ENCODE measurements around the gene ULK2.
"Not testable (repeated sequence)": the region's sequence is repeated elsewhere in the genome, so short reads cannot be mapped to it uniquely, and the experiment has no call there.

The ULK2 gene

DNA sequence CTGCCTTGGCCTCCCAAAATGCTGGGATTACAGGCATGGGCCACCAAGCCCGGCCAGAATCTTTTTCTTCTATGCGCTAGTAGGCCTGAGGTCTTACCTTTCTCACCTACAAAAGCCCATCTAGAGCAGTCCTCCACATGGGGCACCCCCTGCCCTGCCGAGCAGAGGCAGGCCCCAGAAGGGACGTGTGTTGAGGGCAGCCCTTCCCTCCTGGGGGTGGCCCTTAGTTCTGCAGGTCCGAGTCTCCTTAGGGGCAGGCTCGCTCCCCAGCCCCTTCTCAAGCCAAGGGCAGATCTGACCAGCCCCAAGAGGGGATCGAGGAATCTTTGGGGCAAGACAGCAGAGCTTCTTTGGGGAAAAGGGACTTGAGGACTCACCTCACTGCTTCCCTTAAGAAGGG is 101.7 kb downstream of the ULK2 start:
- DNase-seq, result no peak

DNA sequence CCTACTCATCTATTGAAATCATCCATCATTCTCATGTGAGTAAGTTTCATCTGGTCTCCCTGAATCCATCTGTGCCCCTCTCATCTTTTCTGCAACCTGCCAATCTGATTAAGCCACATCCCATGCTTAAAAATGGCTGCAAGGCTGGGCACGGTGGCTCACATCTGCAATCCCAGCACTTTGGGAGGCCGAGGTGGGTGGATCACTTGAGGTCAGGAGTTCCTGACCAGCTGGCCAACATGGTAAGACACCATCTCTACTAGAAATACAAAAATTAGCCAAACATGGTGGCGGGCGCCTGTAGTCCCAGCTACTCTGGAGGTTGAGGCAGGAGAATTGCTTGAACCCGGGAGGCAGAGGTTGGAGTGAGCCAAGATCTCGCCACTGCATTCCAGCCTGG is 103.7 kb downstream of the ULK2 start:
- DNase-seq, result not testable (repeated sequence)

DNA sequence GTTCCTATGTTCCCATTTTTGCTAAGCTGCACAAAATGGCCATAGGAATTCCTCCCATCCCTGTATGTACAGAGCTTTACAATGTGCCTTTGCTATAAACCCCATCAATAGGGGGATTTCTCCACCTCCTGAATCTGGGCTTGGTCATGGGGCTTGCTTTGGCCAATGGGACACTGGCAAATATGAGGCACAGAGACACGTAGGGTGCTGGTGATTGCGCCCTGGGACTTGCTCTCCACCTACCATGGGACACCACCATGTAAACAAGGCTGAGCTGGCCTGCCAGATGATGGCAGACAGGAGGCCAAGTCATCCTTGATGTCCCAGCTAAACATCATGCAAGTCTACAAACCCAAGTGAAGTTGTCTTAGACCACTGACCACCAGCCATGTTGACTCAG is 104.3 kb downstream of the ULK2 start:
- DNase-seq, result no peak

DNA sequence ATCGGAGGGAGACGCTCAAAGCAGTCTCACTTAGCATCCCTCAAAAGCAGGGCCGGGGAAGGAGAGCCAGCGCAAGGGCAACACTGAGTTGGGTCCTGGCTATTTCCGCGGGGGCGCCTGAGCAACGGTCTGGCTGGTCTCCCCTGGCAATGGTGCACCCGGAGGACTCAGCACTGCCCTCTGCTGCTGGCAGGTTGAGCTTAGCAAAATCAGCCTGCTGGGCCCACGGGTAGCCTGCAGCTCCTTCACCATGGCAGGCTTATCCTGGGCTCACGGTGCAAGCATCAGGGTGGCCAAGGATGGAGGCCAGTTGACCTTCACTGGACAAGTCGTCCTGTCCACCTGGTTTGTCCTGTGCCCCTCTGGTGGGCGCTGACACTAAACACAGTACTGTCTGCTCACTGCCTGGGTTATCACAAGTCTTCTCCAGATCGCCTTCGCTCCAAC is 105.2 kb downstream of the ULK2 start:
- DNase-seq, result peak; percentile 55

DNA sequence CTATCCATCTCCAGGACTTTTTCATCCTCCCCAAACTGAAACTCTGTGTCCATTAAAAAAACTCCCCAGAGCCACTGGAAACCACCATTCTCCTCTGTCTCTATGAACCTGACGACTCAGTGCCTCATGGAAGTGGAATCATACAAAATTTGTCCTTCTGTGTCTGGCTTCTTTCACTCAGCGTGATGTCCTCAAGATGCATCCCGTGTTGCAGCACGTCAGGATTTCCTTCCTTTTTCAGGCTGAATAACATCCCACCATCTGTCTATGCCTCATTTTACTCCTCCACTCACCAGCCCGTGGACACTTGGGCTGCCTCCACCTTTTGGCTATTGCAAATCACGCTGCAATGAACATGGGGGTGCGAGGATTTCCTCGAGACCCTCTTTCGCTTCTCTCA is 107.0 kb downstream of the ULK2 start:
- DNase-seq, result no peak

DNA sequence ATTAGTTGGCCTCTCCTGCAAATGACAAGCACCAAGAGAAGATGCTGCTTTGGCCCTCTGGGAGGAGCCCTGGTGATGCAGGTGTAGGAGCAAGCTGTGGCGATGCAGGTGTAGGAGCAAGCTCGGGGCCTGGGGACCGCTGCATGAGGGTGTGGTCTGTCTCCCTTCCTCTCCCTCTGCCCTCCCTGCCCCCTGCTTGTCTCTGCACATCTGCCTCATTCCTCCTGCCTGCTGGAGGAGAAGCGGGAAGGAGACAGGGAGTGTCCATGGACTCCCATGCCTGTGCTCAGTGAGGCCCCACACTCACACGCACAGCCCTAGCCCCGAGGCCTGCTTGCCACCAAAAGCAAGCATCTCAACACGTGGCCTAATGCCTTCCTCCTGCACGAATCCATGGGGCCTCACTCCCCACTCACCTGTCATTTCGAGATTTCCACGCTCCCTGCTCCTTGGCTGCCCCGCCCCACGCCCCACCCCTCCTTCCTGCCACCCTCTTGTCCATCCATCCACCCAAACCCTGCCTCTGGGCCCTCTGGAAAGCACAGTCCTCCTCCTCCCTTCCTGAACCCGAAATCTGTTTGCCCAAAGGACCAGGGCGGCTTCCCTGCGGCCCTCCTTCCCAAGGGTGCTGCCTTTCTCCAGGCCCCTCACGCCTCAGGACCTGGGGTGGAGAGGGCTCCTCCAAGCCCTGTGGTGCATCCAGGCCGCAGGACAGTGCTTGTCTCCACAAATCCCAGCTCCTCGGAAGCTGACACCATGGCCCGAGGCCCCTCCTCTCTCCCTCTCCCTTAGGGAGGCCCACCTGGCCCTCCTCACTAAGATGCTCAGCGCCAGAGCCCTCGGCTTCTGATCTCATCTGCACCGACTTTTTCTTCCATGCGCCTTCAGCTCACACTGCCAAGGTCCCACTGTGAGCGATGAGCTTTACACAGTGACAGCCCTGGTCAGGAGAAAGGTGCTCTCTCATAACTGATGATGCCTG is 107.9 kb downstream of the ULK2 start:
- DNase-seq, result no peak

DNA sequence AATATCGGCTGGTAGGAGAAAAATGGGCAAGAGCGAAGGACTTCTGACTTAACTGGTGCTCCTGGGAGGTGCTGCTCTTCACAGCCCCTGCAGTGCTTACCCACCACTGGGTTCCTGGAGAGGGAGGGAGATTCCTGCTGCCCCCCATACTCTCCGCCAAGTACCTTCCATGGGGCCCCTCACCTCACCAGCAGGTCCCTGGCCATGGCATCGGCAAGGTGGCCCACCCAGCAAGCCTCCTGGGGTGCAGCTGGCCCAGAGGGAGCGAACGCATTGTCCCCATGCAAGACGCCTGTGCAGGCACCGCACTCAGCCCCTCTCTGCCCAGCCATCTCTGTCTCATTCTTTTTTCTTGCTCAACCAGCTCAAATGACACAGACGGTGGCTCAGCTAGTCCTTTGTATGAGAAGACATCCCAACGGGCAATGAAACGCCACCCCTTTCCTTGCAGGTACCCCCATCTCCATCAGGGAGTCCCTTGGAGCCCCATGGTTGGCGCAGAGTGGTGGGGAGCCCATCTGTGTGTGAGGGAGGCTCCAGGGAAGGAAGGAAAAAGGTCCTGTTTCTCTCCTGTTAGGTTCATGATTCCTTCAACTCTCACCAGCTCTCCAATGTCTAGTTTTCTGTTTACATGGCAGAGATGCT is 110.1 kb downstream of the ULK2 start:
- no peak for DNase-seq

DNA sequence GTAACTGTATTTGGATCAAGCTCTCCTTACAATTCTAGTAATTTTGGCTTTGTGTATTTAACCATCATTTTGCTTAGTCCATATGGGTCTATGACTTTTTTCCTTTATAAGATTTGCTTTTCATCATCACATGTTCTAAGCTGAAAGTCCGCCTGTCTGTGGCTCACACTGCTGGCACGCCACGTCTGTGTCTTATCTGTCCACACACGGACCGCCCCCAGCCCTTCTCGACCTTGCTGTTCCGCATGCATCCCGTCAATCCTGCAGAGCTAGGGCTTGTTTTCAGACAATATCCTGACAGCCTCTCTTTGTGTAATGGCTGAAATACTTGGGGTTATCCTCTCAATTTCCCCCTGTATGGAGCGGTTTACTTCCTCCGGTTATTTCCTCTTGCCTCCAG is 111.2 kb downstream of the ULK2 start:
- no peak for DNase-seq

DNA sequence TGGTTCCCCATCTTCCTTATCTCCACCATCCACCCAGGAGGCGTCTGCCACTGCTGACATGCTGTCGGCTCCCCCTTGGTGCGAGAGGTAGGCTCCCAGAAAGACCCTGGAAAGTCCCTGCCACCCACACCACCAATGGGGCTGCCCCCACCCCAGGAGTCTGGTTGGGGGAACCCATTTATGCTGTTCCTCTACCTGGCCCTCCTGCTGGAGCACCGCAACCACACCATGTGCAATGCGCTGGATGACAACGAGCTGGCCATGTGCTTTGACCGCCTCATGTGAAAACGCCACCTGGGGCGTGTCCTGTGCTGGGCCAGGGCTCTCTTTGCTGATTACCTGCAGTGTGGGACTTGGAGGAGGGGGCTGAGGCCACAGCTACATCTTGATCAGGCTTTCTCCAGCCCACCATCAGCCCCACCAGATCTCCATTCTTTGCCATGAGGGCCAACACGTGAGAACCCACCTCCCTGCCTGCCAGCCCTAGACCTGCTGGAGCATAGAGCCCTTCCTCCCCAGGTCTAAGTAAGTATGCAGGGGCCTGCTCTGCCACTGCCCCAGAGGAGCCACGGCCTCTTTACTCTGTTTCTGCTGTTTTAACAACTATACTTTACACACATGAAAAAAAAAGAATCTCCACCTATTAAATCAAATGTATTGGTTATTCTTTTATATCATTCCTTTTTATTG is 111.8 kb downstream of the ULK2 start:
- DNase-seq, result no peak

DNA sequence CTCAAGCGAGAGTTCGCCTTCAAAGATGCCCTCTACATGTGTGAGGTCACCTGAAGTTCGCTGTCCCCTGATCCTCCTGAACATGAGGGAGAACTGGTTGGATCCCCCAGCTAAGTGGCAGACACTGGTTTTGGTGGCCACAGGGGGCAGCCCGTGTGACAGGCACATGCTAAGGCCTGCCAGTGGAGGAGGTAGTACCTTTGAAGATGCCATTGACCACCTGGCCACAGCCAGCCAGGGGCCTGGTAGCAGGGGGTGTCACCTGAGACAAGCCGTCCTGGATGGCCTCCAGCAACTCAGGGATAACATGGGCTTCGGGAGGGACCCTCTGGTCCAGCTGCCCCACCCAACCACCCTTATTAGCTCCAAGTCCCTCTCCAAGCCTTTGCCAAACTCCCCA is 112.3 kb downstream of the ULK2 start:
- no peak for DNase-seq

DNA sequence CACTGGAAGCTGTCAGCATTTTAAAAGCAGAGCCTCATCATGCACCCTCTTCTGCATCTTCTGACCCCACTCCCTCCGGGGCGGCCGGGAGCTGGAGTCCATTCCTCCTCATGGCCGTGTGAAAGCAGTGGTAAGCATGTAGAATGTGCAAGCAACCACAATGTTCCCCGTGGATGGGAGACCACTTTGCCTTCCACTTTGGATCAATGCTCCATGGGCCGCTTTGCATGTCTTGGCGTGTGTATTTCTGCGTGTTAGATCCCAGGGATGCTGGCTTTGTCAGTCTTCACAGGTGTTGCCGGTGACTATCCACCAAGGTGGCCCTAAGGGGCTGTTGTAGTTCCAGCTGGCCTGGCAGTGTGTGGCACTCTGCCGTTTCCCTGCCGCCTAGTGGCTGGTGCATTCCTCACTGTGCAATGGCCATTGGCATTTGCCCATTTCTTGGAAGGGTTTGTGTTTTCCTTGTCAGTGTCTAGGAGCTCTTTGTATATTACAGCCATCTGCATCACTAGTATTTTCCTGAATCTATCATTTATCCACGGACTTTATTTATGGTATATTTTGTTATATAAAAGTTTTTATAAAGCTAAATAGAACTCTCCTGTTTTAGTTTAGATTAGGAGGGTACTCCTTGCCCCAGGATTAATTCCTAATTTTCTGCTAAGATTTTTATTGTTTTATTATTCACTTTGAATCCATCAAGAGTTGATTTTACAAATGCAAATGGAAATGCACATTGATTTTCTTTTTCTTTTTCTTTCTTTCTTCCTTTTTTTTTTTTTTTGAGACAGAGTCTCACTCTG is 113.9 kb downstream of the ULK2 start:
- no peak for DNase-seq

DNA sequence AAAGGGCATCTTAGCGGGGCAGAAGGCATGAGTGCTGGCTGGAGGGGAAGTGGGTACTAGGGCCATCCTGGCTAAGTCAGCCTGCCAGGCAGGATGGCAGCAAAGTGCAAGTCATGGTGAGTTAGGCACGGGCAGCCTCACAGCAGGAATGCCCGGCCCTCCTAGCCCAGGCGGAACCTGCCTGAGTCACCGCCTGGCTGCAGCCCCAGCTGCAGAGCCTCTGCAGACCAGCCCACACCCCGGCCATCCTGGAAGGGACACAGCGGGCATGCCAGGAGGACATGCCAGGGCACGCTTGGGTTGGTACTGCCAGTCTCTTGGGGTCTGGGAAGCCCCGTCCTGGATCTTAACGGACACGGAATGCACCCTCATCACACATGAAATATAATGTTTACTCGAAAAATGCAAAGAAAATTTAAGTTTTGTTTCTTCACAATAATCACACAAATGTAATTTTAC is 114.7 kb downstream of the ULK2 start:
- peak; percentile 68 for DNase-seq

DNA sequence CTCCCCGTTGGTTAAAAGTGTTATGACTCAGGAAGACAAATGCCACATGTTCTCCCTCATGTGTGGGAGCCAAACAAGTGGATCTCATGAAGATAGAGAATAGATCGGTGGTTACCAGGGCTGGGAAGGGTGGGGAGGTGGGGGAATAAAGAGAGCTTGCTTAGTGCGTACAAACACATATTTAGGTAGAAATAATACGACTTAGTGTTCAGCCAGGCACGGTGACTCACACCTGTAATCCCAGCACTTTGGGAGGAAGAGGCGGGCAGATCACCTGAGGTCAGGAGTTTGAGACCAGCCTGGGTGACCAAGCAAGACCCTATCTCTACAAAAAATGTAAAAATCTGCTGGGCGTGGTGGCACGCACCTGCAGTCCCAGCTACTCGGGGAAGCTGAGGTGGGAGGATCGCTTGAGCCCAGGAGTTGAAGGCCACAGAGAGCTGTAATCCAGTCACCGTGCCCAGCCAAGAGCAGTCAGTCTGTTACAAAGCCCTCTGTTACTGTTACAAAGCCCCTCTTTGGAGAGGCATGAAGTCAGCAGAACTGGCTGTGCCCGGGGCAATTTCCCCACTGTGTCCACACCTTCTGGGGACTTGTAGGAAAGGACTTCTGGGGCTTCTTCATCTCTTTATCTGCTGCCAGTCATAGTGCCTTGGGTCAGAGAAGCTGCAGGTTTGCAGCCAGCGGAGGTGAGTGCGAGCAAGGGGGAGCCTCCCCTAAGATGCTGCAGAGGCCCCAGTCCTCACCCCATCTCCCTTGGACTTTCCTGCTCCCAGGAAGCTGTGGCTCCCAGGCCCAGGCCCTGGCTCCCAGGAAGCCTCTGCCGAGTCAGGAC is 115.3 kb downstream of the ULK2 start:
- DNase-seq, result no peak

DNA sequence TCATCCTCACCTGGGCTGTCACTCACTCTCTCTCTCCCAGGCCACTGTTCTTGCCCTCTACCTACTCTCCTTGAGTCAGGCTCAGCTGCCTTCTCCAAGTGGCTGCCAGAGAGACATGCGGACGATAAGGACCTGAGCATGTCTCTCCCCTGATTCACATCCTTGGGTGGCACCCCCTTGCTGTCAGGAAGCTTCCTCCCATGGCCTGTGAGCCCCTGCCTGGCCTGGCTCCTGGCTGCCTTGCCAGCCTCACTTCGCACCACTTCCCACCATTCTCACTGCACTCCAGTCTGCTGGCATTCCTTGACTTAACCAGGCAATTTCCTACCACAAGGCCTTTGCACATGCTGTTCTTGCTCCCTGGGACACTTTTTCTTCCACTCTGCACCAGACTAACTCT is 116.9 kb downstream of the ULK2 start:
- no peak for DNase-seq

DNA sequence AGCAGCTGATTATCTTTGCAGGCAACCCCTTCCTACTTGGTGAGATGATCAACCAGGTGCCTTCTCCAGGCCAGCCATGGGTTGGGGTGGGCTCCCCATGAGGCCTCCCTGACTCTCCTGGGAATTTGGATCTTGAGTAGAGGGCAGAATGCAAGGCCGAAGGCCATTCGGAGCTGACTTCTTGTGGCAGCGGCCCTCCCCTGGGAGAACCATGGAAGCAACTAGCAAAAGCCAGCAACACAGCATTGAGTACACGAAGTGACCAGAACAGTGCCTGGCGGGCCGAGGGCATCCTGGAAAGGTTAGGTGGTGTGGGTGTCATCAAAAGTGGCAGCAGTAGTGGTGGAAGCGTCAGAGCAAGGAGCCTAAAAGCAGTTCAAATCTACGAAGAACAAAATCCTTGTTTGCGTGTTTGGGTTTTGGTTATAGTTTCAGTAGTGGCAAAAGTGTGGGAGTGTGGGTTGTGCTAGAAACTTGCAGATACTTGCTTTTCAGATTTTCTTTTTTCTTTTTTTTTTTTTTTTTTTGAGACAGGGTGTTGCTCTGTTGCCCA is 117.6 kb downstream of the ULK2 start:
- DNase-seq, result no peak

DNA sequence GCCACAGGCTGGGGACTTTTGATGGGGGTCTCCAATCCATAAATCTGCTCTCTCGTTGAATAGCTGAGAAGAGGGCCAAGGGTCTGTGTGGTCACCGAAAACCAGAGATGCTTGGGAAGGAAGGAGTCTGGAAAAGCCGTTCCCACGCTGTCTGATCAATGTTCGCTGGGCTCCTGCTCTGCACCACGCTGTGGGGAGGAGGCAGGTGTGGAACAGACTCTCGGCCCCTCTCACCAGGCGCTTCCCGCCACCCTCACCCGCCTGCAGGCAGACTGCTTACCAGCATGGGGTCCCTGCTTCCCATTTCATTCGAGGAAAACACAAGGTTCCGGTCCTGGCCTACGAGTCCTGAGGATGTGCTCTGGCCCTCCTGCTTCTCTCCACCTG is 118.9 kb downstream of the ULK2 start:
- DNase-seq, result no peak

DNA sequence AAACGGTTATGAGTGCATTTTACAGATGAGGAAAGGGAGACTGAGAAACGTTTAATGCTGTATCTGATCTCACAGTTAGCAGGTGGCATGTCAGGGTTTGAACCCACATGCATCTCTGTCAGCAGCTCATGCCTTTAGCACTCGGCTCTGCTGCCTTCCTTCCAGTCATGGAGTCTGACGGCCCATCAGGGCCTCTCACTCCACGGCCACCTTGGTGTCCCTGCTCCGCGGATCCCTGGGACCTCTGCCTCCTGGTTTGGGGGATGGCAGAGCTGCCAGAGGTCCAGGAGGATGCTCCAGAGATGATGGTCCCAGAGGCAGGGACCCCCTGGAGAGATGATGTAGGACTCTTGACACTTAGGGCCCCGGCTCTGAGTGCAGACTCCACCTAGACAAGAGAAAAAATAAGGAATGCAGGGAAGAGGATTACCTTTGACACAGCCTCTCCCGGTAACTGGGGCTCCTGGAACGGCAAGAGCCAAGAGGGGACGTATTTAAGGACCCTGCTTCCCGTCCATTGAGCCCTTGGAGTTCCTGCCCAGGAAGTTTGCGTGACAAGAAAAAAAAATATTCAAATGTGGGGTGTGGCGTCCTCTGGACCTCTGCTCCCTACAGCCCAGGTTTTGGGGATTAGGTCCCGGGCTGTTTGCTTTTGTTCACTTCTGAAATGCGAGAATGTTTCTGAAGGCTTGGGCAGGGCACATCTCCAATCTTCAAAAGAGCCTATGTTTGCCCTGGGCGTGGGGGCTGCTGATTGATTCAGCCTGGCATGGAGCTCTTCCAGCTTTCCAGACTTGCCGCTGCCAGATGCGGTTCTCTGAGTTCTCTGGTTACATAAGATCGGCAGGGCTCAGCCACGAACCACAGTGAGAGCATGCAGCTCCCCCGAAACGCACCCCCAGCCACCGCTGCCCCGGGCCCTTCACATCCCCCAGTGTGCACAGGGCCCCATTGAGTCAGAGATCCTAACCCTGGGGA is 119.6 kb downstream of the ULK2 start, which contains the start of gene ALDH3A1:
TSS of gene ALDH3A1 (minus strand) at position 470 of the 978 bp plus-strand sequence. CDS start 3,169 bp downstream, outside the sequence.
- no peak for DNase-seq

DNA sequence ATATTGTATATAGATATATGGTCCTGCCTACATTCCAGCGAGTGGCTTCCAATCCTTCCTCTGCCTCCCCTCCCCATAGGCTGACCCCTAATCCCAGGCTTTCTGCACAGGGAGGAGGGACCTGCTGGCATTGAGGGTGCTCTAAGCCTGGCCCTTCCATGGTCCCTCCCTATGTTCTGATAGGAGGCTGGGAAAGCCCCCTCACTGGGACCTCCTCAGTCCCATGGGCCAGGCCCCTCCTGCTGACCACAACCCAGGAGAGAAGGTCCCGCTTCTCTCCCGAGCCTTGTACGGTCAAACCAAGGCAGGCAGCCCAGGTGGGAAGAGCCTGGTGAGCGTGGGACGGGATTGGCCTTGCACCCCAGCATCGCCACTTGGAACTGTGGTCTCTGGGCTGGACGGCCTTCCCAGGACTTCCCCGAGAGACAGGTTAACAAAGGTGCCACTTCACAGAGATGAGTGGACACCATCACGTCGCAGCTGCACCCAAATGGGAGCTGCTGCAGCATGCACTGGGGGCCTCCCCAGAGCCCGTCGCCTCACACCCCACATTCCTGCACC is 120.5 kb downstream of the ULK2 start:
- DNase-seq, result no peak

DNA sequence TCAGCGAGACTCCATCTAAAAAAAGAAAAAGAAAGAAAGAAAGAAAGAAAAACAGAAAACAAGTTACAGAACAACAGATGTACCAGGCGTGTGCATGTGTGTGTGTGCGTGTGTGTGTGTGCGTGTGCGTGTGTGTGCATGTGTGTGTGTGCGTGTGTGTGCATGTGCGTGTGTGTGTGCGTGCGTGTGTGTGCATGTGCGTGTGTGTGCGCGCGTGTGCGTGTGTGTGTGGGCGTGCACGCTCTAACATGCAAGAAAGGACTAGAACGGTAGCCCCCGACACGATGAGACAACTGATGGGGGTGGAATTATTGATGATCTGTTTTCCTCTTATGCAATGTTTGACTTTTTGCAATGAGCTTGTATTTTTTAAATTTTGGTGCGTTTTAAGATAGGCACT is 121.2 kb downstream of the ULK2 start:
- no peak for DNase-seq
